GM23248 (cell line): ENCODE results near the gene SHISA6.

ENCODE experiments used
- EZH2 ChIP-seq: fragments of 200-600 bp; sonication (generic); IDR thresholded peaks from 2 replicates; pipeline ENCODE4 v1.6.1; 2018; ENCODE audit warnings: antibody characterized with exemption, mild to moderate bottlenecking; ENCODE audit not compliant: insufficient read depth, poor library complexity, severe bottlenecking
- EZH2phosphoT487 ChIP-seq: fragments of 200-600 bp; sonication (generic); IDR thresholded peaks from 2 replicates; pipeline ENCODE4 v1.6.1; 2018; ENCODE audit warnings: antibody characterized with exemption, moderate library complexity, mild to moderate bottlenecking, low read depth; ENCODE audit not compliant: insufficient read depth

DNA sequence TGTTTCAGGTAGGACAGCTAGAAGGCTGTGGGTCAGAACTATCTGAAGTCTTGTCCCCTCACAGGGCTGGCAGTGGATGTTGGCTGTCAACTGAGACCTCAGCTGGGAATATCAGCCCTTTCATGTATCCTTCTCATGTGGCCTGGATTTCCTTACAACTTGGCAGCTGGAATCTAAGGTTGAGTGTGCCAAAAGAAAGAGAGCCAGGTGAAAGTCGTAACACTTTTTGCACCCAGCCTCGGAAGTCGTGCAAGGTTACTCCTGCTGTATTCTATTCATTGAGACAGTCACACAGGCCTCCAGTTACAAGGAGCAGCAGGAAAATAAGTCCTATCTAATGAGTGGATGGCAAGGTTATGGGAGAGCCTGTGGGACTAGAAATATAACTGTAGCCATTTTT is 304.7 kb downstream of the SHISA6 start:
- TF ChIP-seq EZH2, result no peak
- no peak for TF ChIP-seq EZH2phosphoT487
